Mucosa of descending colon (tissue), 3 donors: Measurements from ENCODE around the gene FRMD4A. TPM values are rescaled to one million over a fixed set of nuclear protein-coding genes. Genes with fewer than 3 reads are reported as not detected.

Experiments
- ATAC-seq: fragments of 200-7000 bp; cut with Tn5 transposase; one replicate; pipeline ENCODE4 v1.9.1; 2020; ENCODE audit warnings: mild to moderate bottlenecking, moderate library complexity
- DNase-seq, 3 donors: peaks; one replicate each; pipeline ENCODE4 v3.0.0-alpha.2; 2020
- H3K36me3 ChIP-seq: fragments of 200-600 bp; one replicate; pipeline ENCODE4 v1.8.0; 2021; ENCODE audit warnings: low read depth, mild to moderate bottlenecking
- H3K4me1 ChIP-seq: fragments of 200-600 bp; one replicate; pipeline ENCODE4 v1.8.0; 2021; ENCODE audit warnings: low read depth, mild to moderate bottlenecking
- H3K4me3 ChIP-seq: fragments of 200-600 bp; one replicate; pipeline ENCODE4 v1.8.0; 2021; ENCODE audit warnings: mild to moderate bottlenecking
- H3K9me3 ChIP-seq: fragments of 200-600 bp; one replicate; pipeline ENCODE4 v1.8.0; 2021; ENCODE audit warnings: mild to moderate bottlenecking
- intact Hi-C, 2 donors: fragments of 100-400 bp; cut with DNase I in 1 of 2; cut with micrococcal nuclease in 1 of 2; formaldehyde crosslinking; loops; one replicate each; pipeline versions ENCODE4 v1.11.0 to v1.11.1; 2022; cut with DNase I, micrococcal nuclease
- total RNA-seq, 3 donors: library from RNA; stranded (reverse); fragmentation: NEBNext Ultra II Directional in 2 of 3; extraction: Animal tissue kit (Norgen Biotek cat#: 25700) in 2 of 3; gene quantifications; one replicate each; pipeline versions ENCODE4 v1.2.1 to v1.2.4, GENCODE V29; 2021 to 2023
- TF ChIP-seq, protein P1 (sequence below): fragments of 200-600 bp; IDR thresholded peaks from one replicate; pipeline ENCODE4 v1.8.0; 2022; ENCODE audit warnings: antibody characterized with exemption, mild to moderate bottlenecking
- donor health status: DM: no; HTN: no; CAD: no; lungs with moderate emphysema.
- donor health status: DM: no; HTN: no; CAD: no.
- donor health status: DM: no; HTN: yes; CAD: no.

The FRMD4A gene
- total RNA-seq, 3 donors from 2014 or later = 9.8 to 40.6 (median 17.2) TPM

DNA sequence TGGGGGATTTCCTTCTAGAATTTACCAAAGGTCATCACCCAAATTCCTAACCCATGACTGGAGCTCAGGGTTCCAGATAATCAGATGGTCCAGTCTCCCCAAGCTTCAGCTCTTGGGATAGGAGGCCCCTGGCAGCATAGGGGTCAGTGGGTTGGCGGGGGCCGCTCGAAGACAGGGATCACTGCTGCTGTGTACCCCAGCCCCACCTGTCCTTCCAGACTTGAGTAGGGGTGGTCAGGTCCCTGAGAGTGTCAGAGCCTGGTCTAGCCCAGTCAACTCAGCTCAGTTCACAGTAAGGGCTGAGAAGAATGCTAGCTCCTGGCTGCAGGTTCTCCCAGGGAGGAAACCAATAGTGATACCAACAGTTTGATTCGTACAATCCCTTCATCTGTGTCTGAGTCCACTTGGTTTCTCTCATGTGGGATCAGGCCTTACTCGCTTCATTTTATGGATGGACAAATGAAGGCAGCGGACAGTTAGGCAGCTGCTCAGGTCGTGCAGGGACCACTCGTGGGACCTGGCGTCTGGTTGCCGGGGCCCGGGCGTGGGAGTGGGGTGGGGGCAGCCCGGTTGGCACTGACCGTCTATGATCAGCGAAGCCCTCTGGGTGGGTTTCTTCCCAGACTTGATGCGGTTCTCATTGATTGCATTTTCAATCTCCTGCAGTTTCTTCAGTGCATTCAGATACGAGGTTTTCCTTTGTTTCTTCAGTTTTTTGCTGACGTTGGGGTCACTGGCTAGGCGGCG is 665.0 kb downstream of the FRMD4A start:
- no peak for DNase-seq
- H3K9me3 ChIP-seq = no peaks in the 10 kb centered on the region
- H3K4me1 ChIP-seq = no peaks in the 10 kb centered on the region
- no peak for ATAC-seq
- TF ChIP-seq, protein P1, sequence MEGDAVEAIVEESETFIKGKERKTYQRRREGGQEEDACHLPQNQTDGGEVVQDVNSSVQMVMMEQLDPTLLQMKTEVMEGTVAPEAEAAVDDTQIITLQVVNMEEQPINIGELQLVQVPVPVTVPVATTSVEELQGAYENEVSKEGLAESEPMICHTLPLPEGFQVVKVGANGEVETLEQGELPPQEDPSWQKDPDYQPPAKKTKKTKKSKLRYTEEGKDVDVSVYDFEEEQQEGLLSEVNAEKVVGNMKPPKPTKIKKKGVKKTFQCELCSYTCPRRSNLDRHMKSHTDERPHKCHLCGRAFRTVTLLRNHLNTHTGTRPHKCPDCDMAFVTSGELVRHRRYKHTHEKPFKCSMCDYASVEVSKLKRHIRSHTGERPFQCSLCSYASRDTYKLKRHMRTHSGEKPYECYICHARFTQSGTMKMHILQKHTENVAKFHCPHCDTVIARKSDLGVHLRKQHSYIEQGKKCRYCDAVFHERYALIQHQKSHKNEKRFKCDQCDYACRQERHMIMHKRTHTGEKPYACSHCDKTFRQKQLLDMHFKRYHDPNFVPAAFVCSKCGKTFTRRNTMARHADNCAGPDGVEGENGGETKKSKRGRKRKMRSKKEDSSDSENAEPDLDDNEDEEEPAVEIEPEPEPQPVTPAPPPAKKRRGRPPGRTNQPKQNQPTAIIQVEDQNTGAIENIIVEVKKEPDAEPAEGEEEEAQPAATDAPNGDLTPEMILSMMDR = no peak
- H3K36me3 ChIP-seq = no peaks in the 10 kb centered on the region
- no peak overlapping the region for H3K4me3 ChIP-seq
- intact Hi-C loops = no loop called here

DNA sequence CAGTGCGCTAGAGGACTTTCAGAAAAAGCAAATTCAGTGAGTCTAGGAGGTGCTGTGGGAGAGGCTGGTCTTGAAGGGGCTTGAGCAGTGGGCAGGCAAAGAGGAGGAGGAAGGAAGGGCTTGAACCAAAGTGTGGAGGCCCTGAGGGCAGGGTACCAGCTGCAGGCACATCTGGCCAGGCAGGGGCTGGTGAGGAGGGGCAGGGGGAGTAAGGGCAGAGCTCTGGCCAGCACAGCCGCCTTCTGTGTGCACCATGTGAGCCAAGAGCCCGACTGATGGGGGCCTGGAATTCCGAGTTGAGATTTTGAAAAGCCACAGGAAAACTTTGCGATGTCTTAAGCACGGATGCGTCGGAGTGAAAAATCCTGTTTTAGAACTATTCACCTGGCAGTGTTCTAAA is 669.5 kb downstream of the FRMD4A start:
- TF ChIP-seq, protein P1 = no peak
- intact Hi-C loops = loop anchor here (5.0 kb wide), 1 partner anchor 116 kb away; no protein-coding TSS in a partner anchor
- no peak overlapping the region for H3K4me3 ChIP-seq
- DNase-seq = no peak
- ATAC-seq = no peak
- H3K4me1 ChIP-seq = no peaks in the 10 kb centered on the region
- H3K9me3 ChIP-seq = no peaks in the 10 kb centered on the region
- H3K36me3 ChIP-seq = no peaks in the 10 kb centered on the region

DNA sequence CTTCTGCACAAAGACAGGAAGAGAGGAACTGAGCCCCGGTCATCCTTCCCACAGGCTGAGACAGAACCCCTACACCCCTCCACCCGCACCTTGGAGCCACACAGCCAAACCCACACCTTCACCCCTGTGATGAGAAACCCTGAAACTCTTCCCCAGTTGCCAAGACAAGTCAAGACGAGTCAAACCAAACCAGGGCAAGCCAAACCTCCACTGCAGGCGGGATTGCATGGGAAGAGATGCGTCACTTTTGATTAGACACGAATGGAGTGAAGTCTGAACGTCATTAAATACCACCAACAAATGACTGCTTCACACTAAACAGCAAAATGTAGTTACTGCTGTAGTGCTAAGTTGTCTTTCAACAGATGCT is 670.2 kb downstream of the FRMD4A start:
- Histone ChIP-seq H3K36me3 (no peaks in the 10 kb centered on the region), H3K9me3 (no peaks in the 10 kb centered on the region), H3K4me3 (no peak overlapping the region), H3K4me1 (no peaks in the 10 kb centered on the region)
- ATAC-seq (no peak), DNase-seq (no peak)
- intact Hi-C loops = loop anchor here (5.0 kb wide), 1 partner anchor 117 kb away; no protein-coding TSS in a partner anchor
- TF ChIP-seq, protein P1 = no peak

DNA sequence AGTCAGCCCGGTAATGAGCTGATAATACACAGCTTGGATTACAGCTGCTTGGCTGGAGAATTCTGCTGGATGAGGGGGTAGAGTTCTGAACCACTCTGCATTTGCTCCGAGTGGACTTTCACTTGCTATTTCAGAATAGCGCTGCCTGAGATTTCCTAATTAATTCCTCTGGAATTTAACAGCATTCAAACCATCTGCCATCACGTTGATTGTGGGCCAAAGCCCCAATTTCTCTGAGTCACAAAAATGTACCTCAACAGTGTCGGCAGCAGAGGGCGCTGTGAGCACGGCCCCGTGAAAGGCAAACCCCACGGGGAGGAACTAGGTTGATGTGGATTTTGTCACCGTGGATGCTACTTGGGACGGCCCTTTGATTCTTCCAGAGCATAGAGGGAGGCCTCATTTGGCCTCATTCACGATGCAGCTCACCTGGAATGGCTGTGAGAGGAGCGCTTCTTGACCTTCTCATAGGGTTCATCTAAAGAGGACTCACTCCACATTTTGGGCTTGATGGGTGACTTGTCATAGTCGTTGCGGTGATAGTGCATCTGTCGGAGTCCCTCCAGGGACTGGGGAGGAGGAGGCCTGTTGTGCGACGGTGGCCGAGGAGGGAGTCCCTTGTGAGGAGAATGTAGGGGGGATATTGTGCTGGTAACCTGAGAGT is 670.7 kb downstream of the FRMD4A start:
- H3K9me3 ChIP-seq = no peaks in the 10 kb centered on the region
- H3K36me3 ChIP-seq = no peaks in the 10 kb centered on the region
- DNase-seq (peak; percentile 59 to 78 (median 68)), ATAC-seq (peak; percentile 78)
- no peaks in the 10 kb centered on the region for H3K4me1 ChIP-seq
- no peak overlapping the region for H3K4me3 ChIP-seq
- TF ChIP-seq, protein P1 = peak; percentile 77
- intact Hi-C loops = loop anchor here (5.0 kb wide), 1 partner anchor 117 kb away; no protein-coding TSS in a partner anchor

DNA sequence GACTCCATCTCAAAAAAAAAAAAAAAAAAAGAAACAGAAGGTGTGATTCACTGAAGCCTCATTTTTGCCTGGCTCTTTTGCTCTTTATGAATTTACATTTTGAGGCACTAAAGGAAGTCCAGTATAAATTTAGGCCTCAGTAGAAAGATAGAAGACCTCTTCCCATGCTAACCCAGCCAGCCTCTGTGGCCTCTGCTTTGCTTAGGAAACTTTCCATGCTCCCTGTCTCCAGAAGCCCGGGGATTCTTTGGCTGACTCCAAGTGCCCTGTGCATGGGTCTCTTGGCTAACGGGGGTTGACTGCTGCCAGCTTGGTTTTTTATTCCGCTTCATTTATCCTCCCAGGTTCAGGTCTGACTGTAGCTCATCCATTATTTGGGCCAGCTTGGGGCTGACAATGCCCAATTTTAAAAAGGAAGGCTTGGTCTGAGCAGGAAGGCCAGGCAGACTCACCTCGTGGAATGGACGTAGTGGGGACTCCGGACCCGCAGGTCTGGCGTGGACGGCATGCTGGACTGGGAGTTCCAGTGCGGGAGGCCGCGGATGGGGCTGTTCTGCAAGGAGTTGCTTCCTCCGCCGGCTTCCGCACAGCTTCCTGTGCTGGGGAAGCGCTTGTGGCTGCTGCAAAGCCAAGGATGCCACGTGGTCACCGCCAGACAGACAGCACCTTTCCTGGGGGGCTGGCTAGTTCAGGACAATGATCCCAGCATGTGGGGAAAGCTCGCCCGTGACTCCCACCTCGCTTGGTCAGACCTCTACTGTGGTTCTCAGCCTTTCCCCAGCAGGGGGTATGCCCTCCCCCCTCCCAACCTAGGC is 671.6 kb downstream of the FRMD4A start:
- H3K4me3 ChIP-seq = no peak overlapping the region
- no peaks in the 10 kb centered on the region for H3K4me1 ChIP-seq
- no peaks in the 10 kb centered on the region for H3K9me3 ChIP-seq
- TF ChIP-seq, protein P1 = no peak
- no peak for DNase-seq
- H3K36me3 ChIP-seq = no peaks in the 10 kb centered on the region
- intact Hi-C loops = no loop called here
- no peak for ATAC-seq
